ENCODE data around the gene DNAJB1.

Gene DNAJB1

GRCh38 chr19:14472202-14472938 lies 45.8 kb downstream of the DNAJB1 start:
- no peak for DNase-seq

- no peak for DNase-seq
These were observed 46.6 kb downstream of the DNAJB1 start for GRCh38 chr19:14471436-14472187.

GRCh38 chr19:14470031-14470876 lies 47.9 kb downstream of the DNAJB1 start:
- no peak for DNase-seq

- no peak for DNase-seq
These were observed 50.4 kb downstream of the DNAJB1 start for GRCh38 chr19:14467816-14468215.

- no peak for DNase-seq
These were observed 50.8 kb downstream of the DNAJB1 start for GRCh38 chr19:14467391-14467790.
